ENCODE measurements around the gene LBX2.

GRCh38 chr2:74524005-74524404 is 24.6 kb upstream of the LBX2 start:
- TF ChIP-seq POLR2A (IDR thresholded peaks at IDR 0.05) (no peak), CTCF (IDR thresholded peaks at IDR 0.05) (no peak)

All from uterus (tissue), 2 donors.